ENCODE measurements around the gene YEATS4. TPM values are rescaled to one million over a fixed set of nuclear protein-coding genes. Genes with fewer than 3 reads are reported as not detected.
A peak's percentile ranks its signal among the peaks of the same experiment; 100 is the strongest.

Gene YEATS4
- total RNA-seq, 1 donor = 10.8 TPM

DNA sequence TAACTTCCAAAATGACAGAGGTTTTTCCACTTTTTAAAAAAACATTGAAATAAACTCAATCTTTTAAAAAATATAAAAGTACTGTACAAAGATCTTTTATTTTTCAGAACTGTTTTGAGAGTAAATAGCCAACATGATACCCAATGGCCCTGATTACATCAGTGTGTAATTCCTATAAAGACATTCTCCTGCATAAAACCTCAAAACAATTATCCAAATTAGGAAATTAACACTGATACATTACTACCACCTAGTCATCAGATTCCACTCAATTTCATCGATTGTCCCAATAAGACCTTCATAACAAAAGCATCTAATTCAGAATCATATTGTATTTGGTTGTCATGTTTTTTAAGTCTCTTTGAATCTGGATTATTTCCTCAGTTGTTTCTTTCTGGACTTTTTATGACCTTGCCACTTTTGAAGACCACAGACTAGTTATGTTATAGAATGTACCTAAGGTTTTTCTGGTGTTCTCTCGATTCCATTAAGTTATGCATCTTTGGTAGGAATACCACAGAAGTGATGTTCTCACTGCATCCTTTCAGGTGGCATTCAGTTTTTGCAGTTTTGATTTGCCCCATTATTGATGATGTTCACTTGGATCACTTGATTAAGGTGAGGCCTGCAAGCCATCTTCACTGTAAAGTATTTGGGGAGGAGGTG lies 4.0 kb upstream of the YEATS4 start:
- DNase-seq (ENCODE audit: low read depth) = no peak
- H3K4me3 ChIP-seq (ENCODE audit: low read depth, low read length) = no peak overlapping the region
- no peak for TF ChIP-seq CTCF (IDR thresholded peaks at IDR 0.05; ENCODE audit: insufficient read depth, low read depth, low read length)

DNA sequence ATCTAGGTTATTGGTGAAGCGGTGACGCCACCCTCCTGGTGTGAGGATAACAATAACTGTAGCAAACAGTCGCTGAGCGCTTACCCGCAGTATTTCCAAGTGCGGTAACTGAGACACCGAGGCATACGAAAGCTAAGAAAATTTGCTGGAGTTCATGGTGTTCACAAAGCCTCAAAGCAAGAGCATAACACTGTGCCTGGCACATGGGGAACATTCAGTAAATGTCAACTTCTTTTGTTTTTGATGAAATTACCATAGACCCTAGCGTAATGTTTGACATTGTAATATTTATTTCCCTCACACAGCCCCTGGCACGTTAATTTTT lies 767 bp downstream of the YEATS4 start:
- H3K4me3 ChIP-seq (ENCODE audit: low read depth, low read length) = peak overlapping the region; percentile 88
- no peak for TF ChIP-seq CTCF (IDR thresholded peaks at IDR 0.05; ENCODE audit: insufficient read depth, low read depth, low read length)
- no peak for DNase-seq (ENCODE audit: low read depth)

DNA sequence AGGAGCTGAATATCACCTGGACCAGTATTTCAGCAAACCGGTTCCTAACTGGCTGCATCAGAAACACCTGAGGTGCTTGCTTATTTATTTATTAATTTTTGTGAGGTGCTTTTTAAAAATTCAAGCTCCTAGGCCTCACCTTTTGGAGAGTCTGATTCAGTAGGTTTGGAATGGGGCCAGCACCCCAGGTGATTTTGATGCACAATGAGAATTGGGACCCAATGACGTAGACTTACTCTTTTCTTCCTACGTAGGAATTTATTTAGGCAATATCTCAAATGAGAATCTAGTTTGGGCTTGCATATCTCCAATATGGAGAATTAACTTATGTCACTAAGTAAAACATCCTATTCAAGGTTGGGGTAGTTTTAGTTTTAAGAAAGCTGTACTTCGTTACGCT lies 7.3 kb downstream of the YEATS4 start:
- TF ChIP-seq CTCF (IDR thresholded peaks at IDR 0.05; ENCODE audit: insufficient read depth, low read depth, low read length) = no peak
- DNase-seq (ENCODE audit: low read depth) = no peak
- H3K4me3 ChIP-seq (ENCODE audit: low read depth, low read length) = no peak overlapping the region

DNA sequence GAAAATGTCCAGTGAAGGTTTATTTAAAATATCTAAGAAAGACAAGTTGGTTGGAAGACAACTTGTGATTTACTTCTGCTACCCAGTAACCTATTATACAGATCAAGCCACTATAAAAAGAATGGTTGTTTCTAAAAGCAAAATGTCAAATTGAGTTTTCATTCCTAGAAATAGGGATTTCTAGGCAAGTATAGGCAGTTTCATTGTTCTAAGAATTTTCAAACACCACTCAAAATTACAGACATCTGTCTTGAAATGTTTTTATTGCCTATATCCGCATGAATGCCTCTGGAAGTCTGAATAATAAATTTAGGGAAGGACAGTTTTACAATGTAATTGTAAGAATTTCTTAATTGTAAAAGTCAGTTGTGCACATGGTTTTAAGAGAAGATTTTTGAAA lies 8.6 kb downstream of the YEATS4 start:
- no peak for TF ChIP-seq CTCF (IDR thresholded peaks at IDR 0.05; ENCODE audit: insufficient read depth, low read depth, low read length)
- H3K4me3 ChIP-seq (ENCODE audit: low read depth, low read length) = no peak overlapping the region
- no peak for DNase-seq (ENCODE audit: low read depth)

DNA sequence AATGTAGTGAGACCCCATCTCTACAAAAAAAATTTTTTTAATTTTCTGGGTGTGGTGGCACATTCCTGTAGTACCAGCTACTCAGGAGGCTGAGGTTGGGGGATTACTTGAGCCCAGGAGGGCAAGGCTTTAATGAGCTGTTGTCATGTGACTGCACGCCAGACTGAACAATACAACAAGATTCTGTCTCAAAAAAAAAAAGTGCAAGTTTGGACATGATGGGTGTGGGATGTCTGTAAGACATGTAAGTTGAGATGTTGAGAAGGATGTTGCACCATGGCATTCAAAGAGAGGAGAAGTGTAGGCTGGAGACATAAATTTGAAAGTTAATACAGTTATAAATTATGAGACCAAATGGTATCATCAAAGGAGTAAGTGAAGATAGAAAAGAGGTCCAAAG lies 23.5 kb downstream of the YEATS4 start:
- TF ChIP-seq CTCF (IDR thresholded peaks at IDR 0.05; ENCODE audit: insufficient read depth, low read depth, low read length) = no peak
- H3K4me3 ChIP-seq (ENCODE audit: low read depth, low read length) = no peak overlapping the region
- DNase-seq (ENCODE audit: low read depth) = no peak

- no peak overlapping the region for H3K4me3 ChIP-seq (ENCODE audit: low read depth, low read length)
- TF ChIP-seq CTCF (IDR thresholded peaks at IDR 0.05; ENCODE audit: insufficient read depth, low read depth, low read length) = no peak
- DNase-seq (ENCODE audit: low read depth) = no peak
These were observed 25.5 kb downstream of the YEATS4 start for GRCh38 chr12:69385038-69385437.

GRCh38 chr12:69386921-69387320 lies 27.4 kb downstream of the YEATS4 start:
- TF ChIP-seq CTCF (IDR thresholded peaks at IDR 0.05; ENCODE audit: insufficient read depth, low read depth, low read length) = no peak
- no peak overlapping the region for H3K4me3 ChIP-seq (ENCODE audit: low read depth, low read length)
- DNase-seq (ENCODE audit: low read depth) = no peak
